Neutrophil (primary cell): ENCODE data around the gene WDR3.

ENCODE experiments used
- H3K27ac ChIP-seq: fragments of 200-600 bp; sonication (generic); 2 replicates; pipeline ENCODE4 v1.5.1; 2016; ENCODE audit warnings: mild to moderate bottlenecking, moderate library complexity
- H3K27me3 ChIP-seq: fragments of 200-600 bp; sonication (generic); 2 replicates; pipeline ENCODE4 v1.6.0; 2016; ENCODE audit warnings: mild to moderate bottlenecking
- H3K36me3 ChIP-seq: fragments of 200-600 bp; sonication (generic); 2 replicates; pipeline ENCODE4 v1.5.1; 2017
- H3K4me1 ChIP-seq, 2 experiments: fragments of 200-600 bp in 1 of 2; sonication (generic) in 1 of 2; 1 replicate in 1 of 2; 2 replicates in 1 of 2; pipeline versions ENCODE4 v1.5.1 to v1.6.1; 2013 to 2016; ENCODE audit warnings: low read depth in 1 of 2, low read length in 1 of 2, mild to moderate bottlenecking in 1 of 2, moderate library complexity in 1 of 2; ENCODE audit not compliant: control insufficient read depth in 1 of 2, insufficient read depth in 1 of 2
- H3K4me3 ChIP-seq, 2 experiments: fragments of 200-600 bp in 1 of 2; sonication (generic) in 1 of 2; 1 replicate in 1 of 2; 2 replicates in 1 of 2; pipeline ENCODE4 v1.5.1; 2013 to 2016; ENCODE audit warnings: low read depth in 1 of 2, low read length in 1 of 2, mild to moderate bottlenecking in 1 of 2, moderate library complexity in 1 of 2
- H3K9me3 ChIP-seq: fragments of 200-600 bp; sonication (generic); 2 replicates; pipeline ENCODE4 v1.5.1; 2016
- CTCF ChIP-seq: fragments of 200-600 bp; sonication (generic); IDR thresholded peaks from 2 replicates; pipeline ENCODE4 v1.5.1; 2016; ENCODE audit warnings: antibody characterized with exemption

The WDR3 gene

GRCh38 chr1:117985239-117985638 is 55.7 kb downstream of the WDR3 start:
- Histone ChIP-seq H3K27me3 (no peaks in the 10 kb centered on the region), H3K9me3 (no peaks in the 10 kb centered on the region), H3K36me3 (no peaks in the 10 kb centered on the region), H3K27ac (no peak overlapping the region), H3K4me3 (no peak overlapping the region), H3K4me1 (no peaks in the 10 kb centered on the region)
- TF ChIP-seq CTCF: no peak

DNA sequence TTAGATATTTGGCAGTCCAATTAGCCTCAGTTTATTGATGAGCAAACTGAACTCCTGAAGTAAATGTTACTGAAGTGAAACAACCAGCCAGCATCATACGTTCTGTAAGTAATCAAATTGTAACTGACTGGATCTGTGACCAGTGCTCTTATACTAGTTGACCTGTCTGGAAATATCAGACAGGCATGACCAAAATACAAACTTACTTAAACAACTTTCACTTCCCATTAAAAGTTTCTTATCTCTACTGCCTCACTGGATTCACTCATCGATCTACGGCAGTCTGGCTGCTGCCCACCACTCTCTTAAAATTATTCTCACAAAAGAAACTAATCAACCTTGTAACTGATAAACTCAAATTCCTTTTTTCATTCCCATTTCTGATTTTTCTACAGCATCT is 56.4 kb downstream of the WDR3 start:
- no peak for TF ChIP-seq CTCF
- Histone ChIP-seq H3K27ac (no peak overlapping the region), H3K27me3 (no peaks in the 10 kb centered on the region), H3K4me1 (no peaks in the 10 kb centered on the region), H3K36me3 (no peaks in the 10 kb centered on the region), H3K9me3 (no peaks in the 10 kb centered on the region), H3K4me3 (no peak overlapping the region)

- no peak for TF ChIP-seq CTCF
- H3K4me1 ChIP-seq: no peaks in the 10 kb centered on the region
Observed at GRCh38 chr1:118004312-118004711, 74.8 kb downstream of the WDR3 start.

GRCh38 chr1:118007391-118007790 is 77.9 kb downstream of the WDR3 start:
- no peaks in the 10 kb centered on the region for H3K4me1 ChIP-seq
- no peak overlapping the region for H3K27ac ChIP-seq
- H3K4me3 ChIP-seq: no peak overlapping the region
- no peaks in the 10 kb centered on the region for H3K27me3 ChIP-seq
- TF ChIP-seq CTCF: no peak
- H3K36me3 ChIP-seq: no peaks in the 10 kb centered on the region
- no peaks in the 10 kb centered on the region for H3K9me3 ChIP-seq

More at GRCh38 chr1:118004312-118004711, 74.8 kb downstream of the WDR3 start:
- Histone ChIP-seq H3K4me3 (no peak overlapping the region), H3K27ac (no peak overlapping the region), H3K27me3 (no peaks in the 10 kb centered on the region), H3K36me3 (no peaks in the 10 kb centered on the region), H3K9me3 (no peaks in the 10 kb centered on the region)

- no peaks in the 10 kb centered on the region for H3K36me3 ChIP-seq
- no peaks in the 10 kb centered on the region for H3K9me3 ChIP-seq
- no peaks in the 10 kb centered on the region for H3K4me1 ChIP-seq
- no peak overlapping the region for H3K4me3 ChIP-seq
- TF ChIP-seq CTCF: no peak
- no peaks in the 10 kb centered on the region for H3K27me3 ChIP-seq
- no peak overlapping the region for H3K27ac ChIP-seq
Observed at GRCh38 chr1:118008011-118008410, 78.5 kb downstream of the WDR3 start.
